K562 (cell line): ENCODE results near the gene UBXN11. TPM values are rescaled to one million over a fixed set of nuclear protein-coding genes. Genes with fewer than 3 reads are reported as not detected.

Experiments used
- EZH2 ChIP-seq: IDR thresholded peaks from 2 replicates; pipeline ENCODE4 v1.6.1; 2012; ENCODE audit warnings: low read depth, mild to moderate bottlenecking, inconsistent platforms, low read length, borderline replicate concordance
- HNRNPH1 ChIP-seq: fragments of 200-400 bp; formaldehyde crosslinking; optimal IDR thresholded peaks from 2 replicates; pipeline ENCODE3; 2017; ENCODE audit warnings: low read depth, mild to moderate bottlenecking, low read length, moderate library complexity
- KDM1A ChIP-seq, 2 experiments: fragments of 450-650 bp; IDR thresholded peaks; 2 replicates each; pipeline ENCODE4 v1.6.1; 2016; ENCODE audit warnings: mild to moderate bottlenecking in 2 of 2
- KDM4B ChIP-seq, 2 experiments: fragments of 450-650 bp in 1 of 2; sonication (generic) in 1 of 2; IDR thresholded peaks; 2 replicates each; pipeline ENCODE4 v1.6.1; 2016 to 2017; ENCODE audit warnings: borderline replicate concordance in 2 of 2, antibody characterized with exemption in 1 of 2, low read depth in 1 of 2, mild to moderate bottlenecking in 1 of 2
- MYBL2 ChIP-seq, 2 experiments: fragments of 450-650 bp in 1 of 2; sonication (generic) in 1 of 2; formaldehyde crosslinking in 1 of 2; IDR thresholded peaks; 2 replicates each; pipeline versions ENCODE4 v1.6.1 to v1.8.1; 2017 to 2022; ENCODE audit warnings: borderline replicate concordance in 1 of 2, inconsistent platforms in 1 of 2, low read depth in 1 of 2, mild to moderate bottlenecking in 1 of 2, missing genetic modification reagents in 1 of 2, moderate library complexity in 1 of 2
- ZSCAN29 ChIP-seq: fragments of 450-650 bp; IDR thresholded peaks from 2 replicates; pipeline ENCODE4 v1.6.1; 2017
- polyA plus RNA-seq, 8 experiments: library from polyadenylated mRNA; depleted of rRNA in 4 of 8; stranded (reverse) in 5 of 8; unstranded in 3 of 8; fragments of >200 nt; fragmentation: Nextera tagmentation in 2 of 8; fragmentation: Illumina TruSeq in 1 of 8; extraction: Ambion mirVana in 2 of 8; extraction: Trizol in 1 of 8; gene quantifications; 2 replicates each; pipeline versions ENCODE4 v1.2.1 to v1.2.3, GENCODE V29; 2011 to 2014; ENCODE audit warnings: inconsistent platforms in 1 of 8, missing spikeins in 1 of 8
- total RNA-seq, 7 experiments: library from RNA; depleted of rRNA in 6 of 7; stranded (reverse); fragments of >200 nt in 6 of 7; fragmentation: Illumina TruSeq in 2 of 7; extraction: Trizol in 2 of 7; gene quantifications; 2 replicates each; pipeline versions ENCODE4 v1.2.1 to v1.2.3, GENCODE V29; 2011 to 2021; ENCODE audit warnings: low replicate concordance in 1 of 7
- TF ChIP-seq, protein P1 (sequence below): sonication (generic); formaldehyde crosslinking; IDR thresholded peaks from 2 replicates; pipeline ENCODE4 v1.8.1; 2023; ENCODE audit warnings: mild to moderate bottlenecking, missing genetic modification reagents
- TF ChIP-seq, protein P2 (sequence below), 3 experiments: fragments of 200-800 bp in 1 of 3; sonication (Bioruptor generic) in 1 of 3; sonication (generic) in 1 of 3; formaldehyde crosslinking in 1 of 3; IDR thresholded peaks; 2 replicates each; pipeline versions ENCODE4 v1.6.1 to v1.8.0; 2016 to 2022; ENCODE audit warnings: mild to moderate bottlenecking in 2 of 3, missing compliant biosample characterization in 2 of 3, missing genetic modification characterization in 2 of 3, missing genetic modification reagents in 1 of 3
- TF ChIP-seq, protein P3 (sequence below): sonication (generic); IDR thresholded peaks from 2 replicates; pipeline ENCODE4 v1.6.1; 2016
- TF ChIP-seq, protein P4 (sequence below), 2 experiments: fragments of 450-650 bp in 1 of 2; sonication (generic) in 1 of 2; formaldehyde crosslinking in 1 of 2; IDR thresholded peaks in 1 of 2; conservative IDR thresholded peaks in 1 of 2; 2 replicates each; pipeline versions ENCODE4 v1.6.1 to v1.8.1; 2016 to 2023; ENCODE audit warnings: mild to moderate bottlenecking in 2 of 2, moderate library complexity in 2 of 2, inconsistent platforms in 1 of 2, missing genetic modification reagents in 1 of 2
- TF ChIP-seq, protein P5 (sequence below): sonication (generic); formaldehyde crosslinking; IDR thresholded peaks from 2 replicates; pipeline ENCODE4 v1.8.1; 2023; ENCODE audit warnings: mild to moderate bottlenecking, missing genetic modification reagents
- TF ChIP-seq, protein P6 (sequence below), 2 experiments: fragments of 450-650 bp; conservative IDR thresholded peaks; 2 replicates each; pipeline ENCODE4 v1.6.1; 2017; ENCODE audit warnings: mild to moderate bottlenecking in 2 of 2, moderate library complexity in 2 of 2

Gene UBXN11
- total and polyA plus RNA-seq, 9 of the 15 experiments (the other 6 are each of a cell fraction or from before 2014, with no cell fraction given): 0.48 to 34.3 (median 11.3) TPM

DNA sequence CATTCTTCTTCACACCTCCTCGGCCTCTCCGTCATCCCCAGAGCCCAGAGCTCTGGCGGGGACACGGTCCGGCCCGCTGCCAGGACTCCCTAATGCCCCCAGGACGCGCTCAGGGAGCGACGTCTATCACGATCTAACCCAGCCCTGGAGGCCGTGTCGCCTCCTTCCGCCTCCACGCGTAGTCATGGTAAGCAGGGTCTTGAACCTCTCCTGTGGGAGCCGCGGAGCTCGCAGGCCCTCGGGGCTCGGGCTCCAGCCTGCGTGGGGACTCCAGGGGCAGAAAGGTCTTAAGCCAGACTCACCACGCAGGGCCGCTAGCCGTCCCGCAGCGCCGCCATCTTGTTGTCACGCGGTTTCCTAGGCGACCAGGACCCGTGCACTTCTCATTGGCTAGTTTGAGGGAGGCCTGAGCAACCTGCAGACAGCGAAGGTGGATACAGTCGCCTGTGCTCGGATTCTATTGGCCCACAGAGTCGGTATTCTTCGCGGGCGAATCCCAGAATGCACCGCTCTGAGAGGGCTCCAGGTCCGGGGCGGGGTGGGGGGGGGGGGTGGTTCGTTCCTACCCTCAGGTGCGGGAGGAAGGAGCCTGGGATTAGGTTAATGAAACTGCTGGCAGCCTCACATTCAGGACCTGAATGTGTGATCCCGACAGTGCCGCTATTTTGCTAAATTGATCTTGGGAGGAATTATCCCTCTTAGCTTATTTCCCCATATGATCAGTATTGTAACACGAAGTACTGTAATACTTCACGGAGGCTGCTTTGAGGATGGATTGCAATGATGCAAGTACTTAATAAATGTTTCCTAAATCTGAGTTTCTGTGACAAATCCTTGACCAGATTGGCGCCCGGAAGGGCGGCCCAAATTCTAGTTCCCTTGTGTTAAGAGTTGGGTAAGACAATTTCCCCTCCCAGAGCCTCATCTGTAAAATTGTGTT lies at the start of gene UBXN11 (continued):
- TF ChIP-seq, protein P1, sequence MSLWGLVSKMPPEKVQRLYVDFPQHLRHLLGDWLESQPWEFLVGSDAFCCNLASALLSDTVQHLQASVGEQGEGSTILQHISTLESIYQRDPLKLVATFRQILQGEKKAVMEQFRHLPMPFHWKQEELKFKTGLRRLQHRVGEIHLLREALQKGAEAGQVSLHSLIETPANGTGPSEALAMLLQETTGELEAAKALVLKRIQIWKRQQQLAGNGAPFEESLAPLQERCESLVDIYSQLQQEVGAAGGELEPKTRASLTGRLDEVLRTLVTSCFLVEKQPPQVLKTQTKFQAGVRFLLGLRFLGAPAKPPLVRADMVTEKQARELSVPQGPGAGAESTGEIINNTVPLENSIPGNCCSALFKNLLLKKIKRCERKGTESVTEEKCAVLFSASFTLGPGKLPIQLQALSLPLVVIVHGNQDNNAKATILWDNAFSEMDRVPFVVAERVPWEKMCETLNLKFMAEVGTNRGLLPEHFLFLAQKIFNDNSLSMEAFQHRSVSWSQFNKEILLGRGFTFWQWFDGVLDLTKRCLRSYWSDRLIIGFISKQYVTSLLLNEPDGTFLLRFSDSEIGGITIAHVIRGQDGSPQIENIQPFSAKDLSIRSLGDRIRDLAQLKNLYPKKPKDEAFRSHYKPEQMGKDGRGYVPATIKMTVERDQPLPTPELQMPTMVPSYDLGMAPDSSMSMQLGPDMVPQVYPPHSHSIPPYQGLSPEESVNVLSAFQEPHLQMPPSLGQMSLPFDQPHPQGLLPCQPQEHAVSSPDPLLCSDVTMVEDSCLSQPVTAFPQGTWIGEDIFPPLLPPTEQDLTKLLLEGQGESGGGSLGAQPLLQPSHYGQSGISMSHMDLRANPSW (CRISPR knock-in tag): peak; percentile 86; the same call in 1 of the 2 replicates
- TF ChIP-seq EZH2: no peak
- TF ChIP-seq, protein P2, sequence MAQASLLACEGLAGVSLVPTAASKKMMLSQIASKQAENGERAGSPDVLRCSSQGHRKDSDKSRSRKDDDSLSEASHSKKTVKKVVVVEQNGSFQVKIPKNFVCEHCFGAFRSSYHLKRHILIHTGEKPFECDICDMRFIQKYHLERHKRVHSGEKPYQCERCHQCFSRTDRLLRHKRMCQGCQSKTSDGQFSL (CRISPR knock-in tag; IDR thresholded peaks at IDR 0.05): peak; percentile 26; the same call in 1 of the 2 replicates
- TF ChIP-seq, protein P2 (tag; IDR thresholded peaks at IDR 0.05): peak in 1 of 2 experiments; percentile 96; a peak in 2 of 4 replicates
- TF ChIP-seq KDM4B (IDR thresholded peaks at IDR 0.05; ENCODE audit: borderline replicate concordance in 2 of 2, low read depth in 1 of 2): no peak
- TF ChIP-seq, protein P3, sequence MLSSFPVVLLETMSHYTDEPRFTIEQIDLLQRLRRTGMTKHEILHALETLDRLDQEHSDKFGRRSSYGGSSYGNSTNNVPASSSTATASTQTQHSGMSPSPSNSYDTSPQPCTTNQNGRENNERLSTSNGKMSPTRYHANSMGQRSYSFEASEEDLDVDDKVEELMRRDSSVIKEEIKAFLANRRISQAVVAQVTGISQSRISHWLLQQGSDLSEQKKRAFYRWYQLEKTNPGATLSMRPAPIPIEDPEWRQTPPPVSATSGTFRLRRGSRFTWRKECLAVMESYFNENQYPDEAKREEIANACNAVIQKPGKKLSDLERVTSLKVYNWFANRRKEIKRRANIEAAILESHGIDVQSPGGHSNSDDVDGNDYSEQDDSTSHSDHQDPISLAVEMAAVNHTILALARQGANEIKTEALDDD: no peak
- TF ChIP-seq HNRNPH1: no peak
- TF ChIP-seq, protein P4, sequence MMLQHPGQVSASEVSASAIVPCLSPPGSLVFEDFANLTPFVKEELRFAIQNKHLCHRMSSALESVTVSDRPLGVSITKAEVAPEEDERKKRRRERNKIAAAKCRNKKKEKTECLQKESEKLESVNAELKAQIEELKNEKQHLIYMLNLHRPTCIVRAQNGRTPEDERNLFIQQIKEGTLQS (IDR thresholded peaks at IDR 0.05): peak; percentile 47; the same call in 1 of the 2 replicates
- TF ChIP-seq, protein P4 (CRISPR knock-in tag; conservative IDR thresholded peaks at IDR 0.05): no peak
- peak in 1 of 2 experiments; percentile 29; a peak in 1 of 4 replicates for TF ChIP-seq KDM1A (IDR thresholded peaks at IDR 0.05)
- peak; percentile 75 for TF ChIP-seq MYBL2 (IDR thresholded peaks at IDR 0.05; ENCODE audit: low read depth)
- TF ChIP-seq MYBL2 (CRISPR knock-in tag; IDR thresholded peaks at IDR 0.05; ENCODE audit: borderline replicate concordance): no peak
- TF ChIP-seq, protein P5, sequence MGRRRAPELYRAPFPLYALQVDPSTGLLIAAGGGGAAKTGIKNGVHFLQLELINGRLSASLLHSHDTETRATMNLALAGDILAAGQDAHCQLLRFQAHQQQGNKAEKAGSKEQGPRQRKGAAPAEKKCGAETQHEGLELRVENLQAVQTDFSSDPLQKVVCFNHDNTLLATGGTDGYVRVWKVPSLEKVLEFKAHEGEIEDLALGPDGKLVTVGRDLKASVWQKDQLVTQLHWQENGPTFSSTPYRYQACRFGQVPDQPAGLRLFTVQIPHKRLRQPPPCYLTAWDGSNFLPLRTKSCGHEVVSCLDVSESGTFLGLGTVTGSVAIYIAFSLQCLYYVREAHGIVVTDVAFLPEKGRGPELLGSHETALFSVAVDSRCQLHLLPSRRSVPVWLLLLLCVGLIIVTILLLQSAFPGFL (CRISPR knock-in tag): no peak
- TF ChIP-seq, protein P6, sequence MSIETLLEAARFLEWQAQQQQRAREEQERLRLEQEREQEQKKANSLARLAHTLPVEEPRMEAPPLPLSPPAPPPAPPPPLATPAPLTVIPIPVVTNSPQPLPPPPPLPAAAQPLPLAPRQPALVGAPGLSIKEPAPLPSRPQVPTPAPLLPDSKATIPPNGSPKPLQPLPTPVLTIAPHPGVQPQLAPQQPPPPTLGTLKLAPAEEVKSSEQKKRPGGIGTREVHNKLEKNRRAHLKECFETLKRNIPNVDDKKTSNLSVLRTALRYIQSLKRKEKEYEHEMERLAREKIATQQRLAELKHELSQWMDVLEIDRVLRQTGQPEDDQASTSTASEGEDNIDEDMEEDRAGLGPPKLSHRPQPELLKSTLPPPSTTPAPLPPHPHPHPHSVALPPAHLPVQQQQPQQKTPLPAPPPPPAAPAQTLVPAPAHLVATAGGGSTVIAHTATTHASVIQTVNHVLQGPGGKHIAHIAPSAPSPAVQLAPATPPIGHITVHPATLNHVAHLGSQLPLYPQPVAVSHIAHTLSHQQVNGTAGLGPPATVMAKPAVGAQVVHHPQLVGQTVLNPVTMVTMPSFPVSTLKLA (conservative IDR thresholded peaks at IDR 0.05): peak; percentile 85 to 96
- no peak for TF ChIP-seq ZSCAN29
